ENCODE results near the gene DDX56.

The DDX56 gene

DNA sequence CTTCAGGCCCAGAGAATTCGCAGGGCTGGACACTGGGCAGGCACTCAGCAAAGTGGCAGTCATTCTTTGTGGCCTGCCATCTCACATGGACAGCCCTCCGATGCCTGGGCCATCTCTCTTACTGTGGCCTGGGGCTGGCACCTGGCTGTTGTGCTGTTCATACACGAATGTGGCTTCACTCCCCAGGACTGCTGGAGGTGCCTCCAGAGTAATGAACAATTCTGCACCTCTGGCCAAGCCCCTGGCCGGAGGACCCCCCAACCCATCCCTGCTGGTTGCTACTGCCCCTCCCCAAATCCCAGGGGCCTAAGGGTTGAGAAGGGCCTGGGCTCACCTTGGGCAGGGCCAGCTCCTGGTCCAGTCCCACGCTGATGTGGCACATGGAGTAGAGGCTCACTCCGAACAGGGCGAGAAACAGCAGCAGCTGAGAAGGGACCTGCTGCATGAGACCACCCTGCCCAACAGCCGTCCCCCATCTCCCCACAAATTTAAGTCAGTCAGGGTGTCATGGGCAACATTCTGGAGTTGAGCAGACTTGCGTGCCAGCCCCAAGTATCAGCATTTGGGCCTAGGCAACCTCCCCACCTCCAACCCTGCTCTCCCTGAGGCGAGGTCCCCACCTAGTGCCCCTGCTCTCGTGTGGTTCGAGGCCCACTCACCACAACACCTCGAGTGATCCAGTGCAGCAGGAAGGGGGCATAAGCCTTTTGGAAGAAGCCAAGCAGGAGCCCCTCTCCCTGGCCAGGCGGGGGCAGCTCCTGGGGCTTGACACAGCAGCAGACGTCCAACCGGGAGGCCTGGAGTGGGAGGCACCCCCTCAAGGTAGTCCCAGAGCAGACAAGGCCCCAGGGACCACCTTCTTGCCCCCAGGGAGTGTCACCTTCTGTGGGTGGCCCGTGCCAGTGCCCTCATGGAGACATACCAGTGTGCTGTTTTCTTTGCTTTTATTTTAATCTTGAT, 42.0 kb downstream of the DDX56 start:
- H4K20me1 ChIP-seq (ENCODE audit: insufficient read depth, low read length) = no peaks in the 10 kb centered on the region
- no peaks in the 10 kb centered on the region for H3K27me3 ChIP-seq (ENCODE audit: low read depth, low read length)
- no peak overlapping the region for H3K27ac ChIP-seq (ENCODE audit: low read length)
- no peaks in the 10 kb centered on the region for H3K9me3 ChIP-seq (ENCODE audit: insufficient read depth, low read length)
- H3K4me1 ChIP-seq (ENCODE audit: low read length) = no peaks in the 10 kb centered on the region
- no peak overlapping the region for H3K4me3 ChIP-seq (ENCODE audit: low read length)
- no peak overlapping the region for H2AFZ ChIP-seq (ENCODE audit: low read depth, low read length)
- no peak overlapping the region for H3K9ac ChIP-seq (ENCODE audit: low read length)
- no peaks in the 10 kb centered on the region for H3K36me3 ChIP-seq (replicated peaks; ENCODE audit: low read depth, low read length)
- H3K79me2 ChIP-seq (ENCODE audit: low read length) = no peaks in the 10 kb centered on the region
- H3K4me2 ChIP-seq (ENCODE audit: low read length) = no peak overlapping the region
- TF ChIP-seq, protein P1, sequence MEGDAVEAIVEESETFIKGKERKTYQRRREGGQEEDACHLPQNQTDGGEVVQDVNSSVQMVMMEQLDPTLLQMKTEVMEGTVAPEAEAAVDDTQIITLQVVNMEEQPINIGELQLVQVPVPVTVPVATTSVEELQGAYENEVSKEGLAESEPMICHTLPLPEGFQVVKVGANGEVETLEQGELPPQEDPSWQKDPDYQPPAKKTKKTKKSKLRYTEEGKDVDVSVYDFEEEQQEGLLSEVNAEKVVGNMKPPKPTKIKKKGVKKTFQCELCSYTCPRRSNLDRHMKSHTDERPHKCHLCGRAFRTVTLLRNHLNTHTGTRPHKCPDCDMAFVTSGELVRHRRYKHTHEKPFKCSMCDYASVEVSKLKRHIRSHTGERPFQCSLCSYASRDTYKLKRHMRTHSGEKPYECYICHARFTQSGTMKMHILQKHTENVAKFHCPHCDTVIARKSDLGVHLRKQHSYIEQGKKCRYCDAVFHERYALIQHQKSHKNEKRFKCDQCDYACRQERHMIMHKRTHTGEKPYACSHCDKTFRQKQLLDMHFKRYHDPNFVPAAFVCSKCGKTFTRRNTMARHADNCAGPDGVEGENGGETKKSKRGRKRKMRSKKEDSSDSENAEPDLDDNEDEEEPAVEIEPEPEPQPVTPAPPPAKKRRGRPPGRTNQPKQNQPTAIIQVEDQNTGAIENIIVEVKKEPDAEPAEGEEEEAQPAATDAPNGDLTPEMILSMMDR (IDR thresholded peaks at IDR 0.05; ENCODE audit: low read depth, low read length) = no peak
- TF ChIP-seq EZH2phosphoT487 (IDR thresholded peaks at IDR 0.05; ENCODE audit: low read depth) = no peak

GRCh38 chr7:44530990-44531389, 42.7 kb downstream of the DDX56 start:
- H2AFZ ChIP-seq (ENCODE audit: low read depth, low read length) = no peak overlapping the region
- no peaks in the 10 kb centered on the region for H3K9me3 ChIP-seq (ENCODE audit: insufficient read depth, low read length)
- H3K9ac ChIP-seq (ENCODE audit: low read length) = no peak overlapping the region
- no peak overlapping the region for H3K27ac ChIP-seq (ENCODE audit: low read length)
- H3K4me2 ChIP-seq (ENCODE audit: low read length) = no peak overlapping the region
- no peak overlapping the region for H3K4me3 ChIP-seq (ENCODE audit: low read length)
- TF ChIP-seq EZH2phosphoT487 (IDR thresholded peaks at IDR 0.05; ENCODE audit: low read depth) = no peak
- TF ChIP-seq, protein P1 (IDR thresholded peaks at IDR 0.05; ENCODE audit: low read depth, low read length) = no peak
- no peaks in the 10 kb centered on the region for H3K4me1 ChIP-seq (ENCODE audit: low read length)
- H4K20me1 ChIP-seq (ENCODE audit: insufficient read depth, low read length) = no peaks in the 10 kb centered on the region
- no peaks in the 10 kb centered on the region for H3K79me2 ChIP-seq (ENCODE audit: low read length)
- H3K27me3 ChIP-seq (ENCODE audit: low read depth, low read length) = no peaks in the 10 kb centered on the region
- H3K36me3 ChIP-seq (replicated peaks; ENCODE audit: low read depth, low read length) = no peaks in the 10 kb centered on the region

- Histone ChIP-seq H2AFZ (ENCODE audit: low read depth, low read length) (no peak overlapping the region), H3K4me2 (ENCODE audit: low read length) (no peak overlapping the region), H3K27ac (ENCODE audit: low read length) (no peak overlapping the region), H3K9me3 (ENCODE audit: insufficient read depth, low read length) (no peaks in the 10 kb centered on the region), H3K4me1 (ENCODE audit: low read length) (no peaks in the 10 kb centered on the region), H3K79me2 (ENCODE audit: low read length) (no peaks in the 10 kb centered on the region), H3K27me3 (ENCODE audit: low read depth, low read length) (no peaks in the 10 kb centered on the region), H3K4me3 (ENCODE audit: low read length) (no peak overlapping the region), H3K9ac (ENCODE audit: low read length) (no peak overlapping the region), H4K20me1 (ENCODE audit: insufficient read depth, low read length) (no peaks in the 10 kb centered on the region), H3K36me3 (replicated peaks; ENCODE audit: low read depth, low read length) (no peaks in the 10 kb centered on the region)
- TF ChIP-seq, protein P1 (IDR thresholded peaks at IDR 0.05; ENCODE audit: low read depth, low read length) = no peak
- TF ChIP-seq EZH2phosphoT487 (IDR thresholded peaks at IDR 0.05; ENCODE audit: low read depth) = no peak
Measured at GRCh38 chr7:44524811-44525388, 48.8 kb downstream of the DDX56 start.

DNA sequence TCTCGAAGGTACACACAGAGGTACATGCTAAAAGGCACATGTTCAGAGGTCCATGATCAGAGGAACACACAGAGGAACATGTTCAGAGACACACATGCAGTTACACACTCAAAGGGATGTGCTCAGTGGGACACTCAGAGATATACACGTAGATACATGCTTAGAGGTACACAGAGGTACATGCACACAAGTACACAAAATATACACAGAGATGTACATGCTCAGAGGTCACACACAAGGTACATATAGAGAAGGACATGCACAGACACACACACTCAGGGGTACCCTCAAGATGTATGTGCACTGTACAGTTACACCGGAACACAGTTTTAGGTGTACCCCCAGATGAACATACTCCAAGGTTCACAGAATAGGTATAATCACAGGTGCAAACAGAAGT, 51.4 kb downstream of the DDX56 start:
- TF ChIP-seq, protein P1 (IDR thresholded peaks at IDR 0.05; ENCODE audit: low read depth, low read length) = no peak
- no peak for TF ChIP-seq EZH2phosphoT487 (IDR thresholded peaks at IDR 0.05; ENCODE audit: low read depth)
- no peak overlapping the region for H3K27ac ChIP-seq (ENCODE audit: low read length)
- no peak overlapping the region for H3K4me3 ChIP-seq (ENCODE audit: low read length)
- no peaks in the 10 kb centered on the region for H3K36me3 ChIP-seq (replicated peaks; ENCODE audit: low read depth, low read length)
- H3K9ac ChIP-seq (ENCODE audit: low read length) = no peak overlapping the region
- no peaks in the 10 kb centered on the region for H3K79me2 ChIP-seq (ENCODE audit: low read length)
- H3K27me3 ChIP-seq (ENCODE audit: low read depth, low read length) = no peaks in the 10 kb centered on the region
- H3K4me1 ChIP-seq (ENCODE audit: low read length) = no peaks in the 10 kb centered on the region
- H3K4me2 ChIP-seq (ENCODE audit: low read length) = peak overlapping the region; percentile 9; the same call in 1 of the 2 replicates
- no peaks in the 10 kb centered on the region for H4K20me1 ChIP-seq (ENCODE audit: insufficient read depth, low read length)
- no peaks in the 10 kb centered on the region for H3K9me3 ChIP-seq (ENCODE audit: insufficient read depth, low read length)
- peak overlapping the region; percentile 9; the same call in 1 of the 2 replicates for H2AFZ ChIP-seq (ENCODE audit: low read depth, low read length)
